HEK293T (cell line): Measurements from ENCODE around the gene GABRG3.

Experiments used
- CTCF ChIA-PET: fragments of 350-600 bp; formaldehyde crosslinking; extraction: SDS; loops from one replicate; lab custom pipeline; 2021; ENCODE audit warnings: antibody characterized with exemption, inconsistent platforms; lab: Yijun Ruan, JAX
- POLR2A ChIA-PET: fragments of 350-600 bp; formaldehyde crosslinking; extraction: SDS; loops from one replicate; lab custom pipeline; 2020; ENCODE audit warnings: antibody characterized with exemption, inconsistent platforms; lab: Yijun Ruan, JAX
- DNase-seq: peaks from one replicate; pipeline ENCODE4 v3.0.0; 2012; ENCODE audit warnings: mixed read lengths; ENCODE audit errors: extremely low spot score
- ARNT ChIP-seq: fragments of 450-650 bp; IDR thresholded peaks from 2 replicates; pipeline ENCODE4 v1.6.1; 2017; ENCODE audit warnings: mild to moderate bottlenecking
- BHLHE40 ChIP-seq: fragments of 450-650 bp; IDR thresholded peaks from 2 replicates; pipeline ENCODE4 v1.6.1; 2016; ENCODE audit warnings: mild to moderate bottlenecking, moderate library complexity, borderline replicate concordance
- CTBP1 ChIP-seq: fragments of 450-650 bp; IDR thresholded peaks from 2 replicates; pipeline ENCODE4 v1.6.1; 2016; ENCODE audit warnings: borderline replicate concordance
- ELF4 ChIP-seq: fragments of 450-650 bp; IDR thresholded peaks from 2 replicates; pipeline ENCODE4 v1.6.1; 2017; ENCODE audit warnings: antibody characterized with exemption
- FOXA1 ChIP-seq: fragments of 450-650 bp; IDR thresholded peaks from 2 replicates; pipeline ENCODE4 v1.6.1; 2016; ENCODE audit warnings: mild to moderate bottlenecking
- FOXK2 ChIP-seq: fragments of 450-650 bp; IDR thresholded peaks from 2 replicates; pipeline ENCODE4 v1.6.1; 2016; ENCODE audit warnings: mild to moderate bottlenecking
- FOXM1 ChIP-seq: fragments of 450-650 bp; IDR thresholded peaks from 2 replicates; pipeline ENCODE4 v1.6.1; 2017; ENCODE audit warnings: mild to moderate bottlenecking, borderline replicate concordance
- HDGF ChIP-seq: fragments of 450-650 bp; IDR thresholded peaks from 2 replicates; pipeline ENCODE4 v1.6.1; 2017; ENCODE audit warnings: antibody characterized with exemption, borderline replicate concordance
- L3MBTL2 ChIP-seq: fragments of 450-650 bp; conservative IDR thresholded peaks from 2 replicates; pipeline ENCODE4 v1.6.1; 2016; ENCODE audit warnings: mild to moderate bottlenecking
- LEF1 ChIP-seq: fragments of 450-650 bp; IDR thresholded peaks from 2 replicates; pipeline ENCODE4 v1.6.1; 2017; ENCODE audit warnings: mild to moderate bottlenecking, borderline replicate concordance
- NFRKB ChIP-seq: fragments of 450-650 bp; IDR thresholded peaks from 2 replicates; pipeline ENCODE4 v1.6.1; 2016; ENCODE audit warnings: mild to moderate bottlenecking, moderate library complexity
- PKNOX1 ChIP-seq: fragments of 450-650 bp; IDR thresholded peaks from 2 replicates; pipeline ENCODE4 v1.6.1; 2016
- SP1 ChIP-seq: fragments of 450-650 bp; IDR thresholded peaks from 2 replicates; pipeline ENCODE4 v1.6.1; 2017
- SUZ12 ChIP-seq: fragments of 450-650 bp; IDR thresholded peaks from 2 replicates; pipeline ENCODE4 v1.6.1; 2016; ENCODE audit warnings: mild to moderate bottlenecking
- TARDBP ChIP-seq: fragments of 450-650 bp; IDR thresholded peaks from 2 replicates; pipeline ENCODE4 v1.6.1; 2016
- ZNF384 ChIP-seq: fragments of 450-650 bp; IDR thresholded peaks from 2 replicates; pipeline ENCODE4 v1.6.1; 2016

The GABRG3 gene

GRCh38 chr15:27223179-27223578 is 252.2 kb downstream of the GABRG3 start:
- POLR2A ChIA-PET, result interaction anchor here (1.3 kb wide), 1 partner anchor 9 kb away, joined by 4 read pairs; no protein-coding TSS in a partner anchor

GRCh38 chr15:27231811-27232210 is 260.8 kb downstream of the GABRG3 start:
- CTCF ChIA-PET, result no interaction called here
- TF ChIP-seq ARNT (no peak), PKNOX1 (no peak), L3MBTL2 (no peak), SUZ12 (no peak), HDGF (no peak), FOXK2 (no peak), FOXA1 (no peak)
- no peak for DNase-seq
- POLR2A ChIA-PET, result no interaction called here

More at GRCh38 chr15:27223179-27223578, 252.2 kb downstream of the GABRG3 start:
- CTCF ChIA-PET, result no interaction called here
- DNase-seq, result no peak
- no peak for TF ChIP-seq ELF4
- no peak for TF ChIP-seq TARDBP
- TF ChIP-seq ARNT, result no peak
- TF ChIP-seq SP1, result no peak

GRCh38 chr15:27232876-27233275 is 261.9 kb downstream of the GABRG3 start:
- CTCF ChIA-PET, result no interaction called here
- POLR2A ChIA-PET, result no interaction called here
- no peak for DNase-seq
- TF ChIP-seq ZNF384 (no peak), BHLHE40 (no peak), NFRKB (no peak)

GRCh38 chr15:27234593-27234992 is 263.6 kb downstream of the GABRG3 start:
- DNase-seq, result no peak
- ChIA-PET CTCF (no interaction called here), POLR2A (no interaction called here)
- TF ChIP-seq ZNF384 (no peak), CTBP1 (no peak), LEF1 (no peak), HDGF (no peak), PKNOX1 (no peak), L3MBTL2 (no peak), BHLHE40 (no peak), SP1 (no peak), ARNT (no peak)

- ChIA-PET POLR2A (no interaction called here), CTCF (no interaction called here)
- TF ChIP-seq FOXM1 (no peak), LEF1 (no peak), CTBP1 (no peak), FOXK2 (no peak), L3MBTL2 (no peak)
- DNase-seq, result no peak
Measured at GRCh38 chr15:27235161-27235560, 264.2 kb downstream of the GABRG3 start.

- CTCF ChIA-PET, result no interaction called here
- TF ChIP-seq CTBP1 (no peak), LEF1 (no peak), FOXM1 (no peak), FOXA1 (no peak), ZNF384 (no peak), HDGF (no peak), ARNT (no peak), BHLHE40 (no peak)
Measured at GRCh38 chr15:27235681-27236080, 264.7 kb downstream of the GABRG3 start.

GRCh38 chr15:27237319-27237939 is 266.4 kb downstream of the GABRG3 start:
- no peak for DNase-seq
- POLR2A ChIA-PET, result no interaction called here
- no peak for TF ChIP-seq ARNT
- TF ChIP-seq L3MBTL2, result no peak
- no peak for TF ChIP-seq HDGF
- no peak for TF ChIP-seq PKNOX1
- no peak for TF ChIP-seq CTBP1
- TF ChIP-seq FOXM1, result no peak
- TF ChIP-seq ZNF384, result no peak
- no peak for TF ChIP-seq FOXA1
- TF ChIP-seq BHLHE40, result no peak
- TF ChIP-seq FOXK2, result no peak
- TF ChIP-seq TARDBP, result no peak
- TF ChIP-seq ELF4, result no peak
- no peak for TF ChIP-seq SP1
- TF ChIP-seq SUZ12, result no peak
- CTCF ChIA-PET, result no interaction called here

More at GRCh38 chr15:27235681-27236080, 264.7 kb downstream of the GABRG3 start:
- DNase-seq, result no peak
- POLR2A ChIA-PET, result no interaction called here
